Thoracic aorta (tissue), 2 donors: ENCODE results near the gene FZD7. TPM values are rescaled to one million over a fixed set of nuclear protein-coding genes. Genes with fewer than 3 reads are reported as not detected.

Experiments used
- ATAC-seq: fragments of 150-250 bp; one replicate; pipeline ENCODE4 v1.8.0; 2017; ENCODE audit warnings: low read depth; ENCODE audit not compliant: insufficient number of reproducible peaks, low FRiP score
- DNase-seq: peaks from one replicate; pipeline ENCODE4 v3.0.0-alpha.2; 2020; ENCODE audit warnings: low spot score
- H3K27ac ChIP-seq, 2 donors: fragments of 200-600 bp; sonication (generic); 1 replicate in 1 of 2; 2 replicates in 1 of 2; pipeline ENCODE4 v1.5.1; 2016; ENCODE audit warnings: mild to moderate bottlenecking in 2 of 2, moderate library complexity in 2 of 2
- H3K27me3 ChIP-seq: fragments of 200-600 bp; sonication (generic); replicated peaks from 2 replicates; pipeline ENCODE4 v1.6.0; 2016; ENCODE audit warnings: mild to moderate bottlenecking; ENCODE audit not compliant: insufficient read depth
- H3K36me3 ChIP-seq: fragments of 200-600 bp; sonication (generic); one replicate; pipeline ENCODE4 v1.5.1; 2016
- H3K4me1 ChIP-seq, 2 donors: fragments of 200-600 bp; sonication (generic); 1 replicate in 1 of 2; 2 replicates in 1 of 2; pipeline versions ENCODE4 v1.5.1 to v1.6.0; 2016; ENCODE audit warnings: low read depth in 2 of 2, mild to moderate bottlenecking in 1 of 2; ENCODE audit not compliant: control insufficient read depth in 1 of 2
- H3K4me3 ChIP-seq: fragments of 200-600 bp; sonication (generic); 2 replicates; pipeline ENCODE4 v1.5.1; 2016; ENCODE audit warnings: mild to moderate bottlenecking
- H3K9me3 ChIP-seq: fragments of 200-600 bp; sonication (generic); 2 replicates; pipeline ENCODE4 v1.5.1; 2016
- CTCF ChIP-seq: fragments of 200-600 bp; sonication (generic); IDR thresholded peaks from one replicate; pipeline ENCODE4 v1.5.1; 2019; ENCODE audit warnings: antibody characterized with exemption
- total RNA-seq, 2 donors: library from RNA; depleted of rRNA; stranded (reverse); fragments of >200 nt; gene quantifications; one replicate each; pipeline versions ENCODE4 v1.1.0 to v1.2.3, GENCODE V29; 2016

FZD7 gene
- total RNA-seq, 2 donors from 2014 or later: 14.0 to 14.4 TPM

- H3K27ac ChIP-seq: no peak overlapping the region
- no peak overlapping the region for H3K4me3 ChIP-seq
- no peaks in the 10 kb centered on the region for H3K4me1 ChIP-seq
- H3K9me3 ChIP-seq: no peaks in the 10 kb centered on the region
- TF ChIP-seq CTCF: no peak
- ATAC-seq (no peak), DNase-seq (no peak)
- H3K27me3 ChIP-seq: no peaks in the 10 kb centered on the region
- no peaks in the 10 kb centered on the region for H3K36me3 ChIP-seq
Measured at GRCh38 chr2:202072226-202072625, 38.6 kb downstream of the FZD7 start.

- no peak within 1 kb of the TSS for H3K27ac ChIP-seq
- H3K4me3 ChIP-seq: no peak within 1 kb of the TSS
- no peaks in the 10 kb centered on the region for H3K9me3 ChIP-seq
- H3K4me1 ChIP-seq: no peaks in the 10 kb centered on the region
- DNase-seq (no peak), ATAC-seq (no peak)
- H3K36me3 ChIP-seq: no peaks in the 10 kb centered on the region
- H3K27me3 ChIP-seq: no peaks in the 10 kb centered on the region
- no peak for TF ChIP-seq CTCF
Measured at GRCh38 chr2:202072737-202073401, 39.2 kb downstream of the FZD7 start, which contains the start of gene KIAA2012. Gene KIAA2012 (plus strand): TSS chr2:202073255. CDS start chr2:202073628, 373 bp downstream.

GRCh38 chr2:202074324-202074723 is 40.7 kb downstream of the FZD7 start:
- ATAC-seq: no peak
- H3K36me3 ChIP-seq: no peaks in the 10 kb centered on the region
- no peaks in the 10 kb centered on the region for H3K27me3 ChIP-seq
- TF ChIP-seq CTCF: no peak
- H3K9me3 ChIP-seq: no peaks in the 10 kb centered on the region
- H3K4me1 ChIP-seq: no peaks in the 10 kb centered on the region
- no peak for DNase-seq
- no peak overlapping the region for H3K4me3 ChIP-seq
- H3K27ac ChIP-seq: no peak overlapping the region

GRCh38 chr2:202079310-202079709 is 45.7 kb downstream of the FZD7 start:
- no peak for TF ChIP-seq CTCF
- H3K9me3 ChIP-seq: no peaks in the 10 kb centered on the region
- H3K27ac ChIP-seq: no peak overlapping the region
- peaks cover 0 to 8% of the 10 kb centered on the region in 2 donors for H3K4me1 ChIP-seq
- ATAC-seq (no peak), DNase-seq (no peak)
- H3K36me3 ChIP-seq: no peaks in the 10 kb centered on the region
- H3K4me3 ChIP-seq: no peak overlapping the region
- no peaks in the 10 kb centered on the region for H3K27me3 ChIP-seq

- ATAC-seq: no peak
- no peaks in the 10 kb centered on the region for H3K36me3 ChIP-seq
Measured at GRCh38 chr2:202084265-202084664, 50.6 kb downstream of the FZD7 start.

More at GRCh38 chr2:202084265-202084664, 50.6 kb downstream of the FZD7 start:
- Histone ChIP-seq H3K4me3 (no peak overlapping the region), H3K27me3 (no peaks in the 10 kb centered on the region), H3K9me3 (no peaks in the 10 kb centered on the region), H3K27ac (no peak overlapping the region), H3K4me1 (peaks cover 0 to 18% of the 10 kb centered on the region in 2 donors)
- no peak for TF ChIP-seq CTCF
- DNase-seq: no peak

Other genes with a start within 250 kb of the FZD7 start
- gene CDK15, start 227.3 kb upstream of the FZD7 start, total RNA-seq: 1 to 10 TPM; 1.5 to 8.3 TPM
- gene KIAA2012, start 39.4 kb downstream of the FZD7 start, total RNA-seq: not detected
- gene SUMO1, start 204.7 kb downstream of the FZD7 start, total RNA-seq: 10 to 100 TPM; 36.8 to 55.2 TPM
- 100 to 1,000 TPM in 1 of 2 donors, 10 to 100 TPM in 1; 77.3 to 161 TPM for gene NOP58, start 231.9 kb downstream of the FZD7 start, total RNA-seq